Endodermal cell (in vitro differentiated cells): Measurements from ENCODE around the gene FBXL19. TPM values are rescaled to one million over a fixed set of nuclear protein-coding genes. Genes with fewer than 3 reads are reported as not detected.

Experiments used
- DNase-seq: peaks from one replicate; pipeline ENCODE4 v3.0.0-alpha.2; 2017
- H3K27ac ChIP-seq: 2 replicates; pipeline ENCODE4 v1.5.1; 2013; ENCODE audit warnings: mild to moderate bottlenecking, low read depth, low read length, moderate library complexity
- H3K27me3 ChIP-seq: 2 replicates; pipeline ENCODE4 v1.6.1; 2013; ENCODE audit warnings: mild to moderate bottlenecking, low read length, moderate library complexity; ENCODE audit not compliant: insufficient read depth, control insufficient read depth, poor library complexity, severe bottlenecking
- H3K36me3 ChIP-seq: 2 replicates; pipeline ENCODE4 v1.7.0; 2013; ENCODE audit warnings: mild to moderate bottlenecking, low read length, moderate library complexity; ENCODE audit not compliant: control insufficient read depth, insufficient read depth
- H3K4me1 ChIP-seq: one replicate; pipeline ENCODE4 v1.7.0; 2013; ENCODE audit warnings: low read length; ENCODE audit not compliant: control insufficient read depth, insufficient read depth
- H3K4me3 ChIP-seq: 2 replicates; pipeline ENCODE4 v1.5.1; 2013; ENCODE audit warnings: mild to moderate bottlenecking, low read length, moderate library complexity
- H3K9ac ChIP-seq: 2 replicates; pipeline ENCODE4 v1.6.1; 2013; ENCODE audit warnings: mild to moderate bottlenecking, low read length, moderate library complexity; ENCODE audit not compliant: poor library complexity, severe bottlenecking; ENCODE audit errors: extremely low read depth
- H3K9me3 ChIP-seq: 2 replicates; pipeline ENCODE4 v1.6.1; 2013; ENCODE audit warnings: mild to moderate bottlenecking, low read length, moderate library complexity; ENCODE audit not compliant: control insufficient read depth
- H3K27ac Mint-ChIP-seq: 2 replicates; pipeline ENCODE4 v1.8.0; 2020; ENCODE audit warnings: mixed read lengths
- H3K27me3 Mint-ChIP-seq: 2 replicates; pipeline ENCODE4 v1.8.0; 2021; ENCODE audit warnings: mild to moderate bottlenecking, mixed read lengths; ENCODE audit not compliant: insufficient read depth
- H3K36me3 Mint-ChIP-seq: 2 replicates; pipeline ENCODE4 v1.8.0; 2020; ENCODE audit warnings: low read depth, mixed read lengths
- H3K4me1 Mint-ChIP-seq: 2 replicates; pipeline ENCODE4 v1.8.0; 2020; ENCODE audit warnings: mixed read lengths
- H3K4me3 Mint-ChIP-seq: 2 replicates; pipeline ENCODE4 v1.8.0; 2020; ENCODE audit warnings: mild to moderate bottlenecking, moderate library complexity, mixed read lengths
- H3K9me3 Mint-ChIP-seq: 2 replicates; pipeline ENCODE4 v1.8.0; 2020; ENCODE audit warnings: mild to moderate bottlenecking, mixed read lengths
- CTCF ChIP-seq: fragments of 200-600 bp; sonication (generic); conservative IDR thresholded peaks from 2 replicates; pipeline ENCODE4 v1.5.0; 2021; ENCODE audit warnings: antibody characterized with exemption, mild to moderate bottlenecking
- WGBS, 2 experiments: methylation state at CpG; one replicate each; pipeline versions ENCODE4 v1.1.5 to v1.1.7; 2013; ENCODE audit warnings: missing lambda C conversion rate in 2 of 2, mixed read lengths in 1 of 2; ENCODE audit not compliant: insufficient coverage in 1 of 2, insufficient read length in 1 of 2; 5-methylcytosine and 5-hydroxymethylcytosine counted together
- total RNA-seq, 2 donors: library from RNA; stranded (reverse); fragmentation: NEBNext Ultra II Directional in 1 of 2; extraction: Animal tissue kit (Norgen Biotek cat#: 25700) in 1 of 2; gene quantifications; 2 replicates in 1 of 2; 3 replicates in 1 of 2; pipeline ENCODE4 v1.2.1, GENCODE V29; 2021

The FBXL19 gene
- total RNA-seq, 2 donors from 2014 or later = 74.0 to 84.3 TPM

- Histone ChIP-seq H3K27me3 (no peaks in the 10 kb centered on the region), H3K4me1 (no peaks in the 10 kb centered on the region), H3K4me3 (peak overlapping the region; percentile 95), H3K27ac (no peak overlapping the region), H3K36me3 (peaks cover 18% of the 10 kb centered on the region), H3K9me3 (no peaks in the 10 kb centered on the region), H3K9ac (peak overlapping the region; percentile 51)
- peak; percentile 77 for DNase-seq
- Mint-ChIP-seq H3K27me3 (no peaks in the 10 kb centered on the region), H3K27ac (peak overlapping the region; percentile 62), H3K9me3 (no peaks in the 10 kb centered on the region), H3K4me3 (peak overlapping the region; percentile 92), H3K4me1 (peaks cover 17% of the 10 kb centered on the region), H3K36me3 (peaks cover 12% of the 10 kb centered on the region)
- no peak for TF ChIP-seq CTCF
- 0 to 1% methylated on average over 3 to 53 of the region's 53 CpGs for WGBS, 2 experiments
These were observed 922 bp downstream of the FBXL19 start for GRCh38 chr16:30924076-30924912.

- Mint-ChIP-seq H3K27me3 (no peaks in the 10 kb centered on the region), H3K4me3 (peak overlapping the region; percentile 92), H3K27ac (peak overlapping the region; percentile 62), H3K4me1 (peaks cover 17% of the 10 kb centered on the region), H3K9me3 (no peaks in the 10 kb centered on the region), H3K36me3 (peaks cover 12% of the 10 kb centered on the region)
- 84 to 96% methylated on average over 9 to 11 of the region's 11 CpGs for WGBS, 2 experiments
- Histone ChIP-seq H3K9ac (peak overlapping the region; percentile 51), H3K27me3 (no peaks in the 10 kb centered on the region), H3K36me3 (peaks cover 19% of the 10 kb centered on the region), H3K4me3 (peak overlapping the region; percentile 95), H3K4me1 (no peaks in the 10 kb centered on the region), H3K9me3 (no peaks in the 10 kb centered on the region), H3K27ac (no peak overlapping the region)
- TF ChIP-seq CTCF = no peak
- DNase-seq = peak; percentile 43
These were observed 1.7 kb downstream of the FBXL19 start for GRCh38 chr16:30924913-30925631.

GRCh38 chr16:30925632-30925987, 2.2 kb downstream of the FBXL19 start:
- Mint-ChIP-seq H3K27me3 (no peaks in the 10 kb centered on the region), H3K27ac (no peak overlapping the region), H3K4me3 (peak overlapping the region; percentile 36), H3K9me3 (no peaks in the 10 kb centered on the region), H3K36me3 (peaks cover 14% of the 10 kb centered on the region), H3K4me1 (peaks cover 17% of the 10 kb centered on the region)
- H3K27ac ChIP-seq = no peak overlapping the region
- DNase-seq = peak; percentile 38
- H3K9me3 ChIP-seq = no peaks in the 10 kb centered on the region
- H3K9ac ChIP-seq = no peak overlapping the region
- TF ChIP-seq CTCF = no peak
- H3K36me3 ChIP-seq = peaks cover 21% of the 10 kb centered on the region
- H3K27me3 ChIP-seq = no peaks in the 10 kb centered on the region
- 95 to 96% methylated on average over 13 to 26 of the region's 26 CpGs for WGBS, 2 experiments
- peak overlapping the region; percentile 95 for H3K4me3 ChIP-seq
- H3K4me1 ChIP-seq = no peaks in the 10 kb centered on the region
